Measurements from ENCODE around the gene HOPX. TPM values are rescaled to one million over a fixed set of nuclear protein-coding genes. Genes with fewer than 3 reads are reported as not detected.

HOPX gene
- total RNA-seq, 1 experiment from 2014 or later = not detected

- H3K36me3 ChIP-seq (ENCODE audit: insufficient read depth, low read length, poor library complexity, severe bottlenecking) = no peaks in the 10 kb centered on the region
- no peak overlapping the region for H3K4me3 ChIP-seq (ENCODE audit: low read depth, low read length, poor library complexity, severe bottlenecking)
- H3K4me1 ChIP-seq (ENCODE audit: insufficient read depth, low read length, poor library complexity, severe bottlenecking) = no peaks in the 10 kb centered on the region
- CTCF ChIA-PET = no interaction called here
- POLR2A ChIA-PET (ENCODE audit: low non-redundant PET) = no interaction called here
- H3K27me3 ChIP-seq (replicated peaks; ENCODE audit: insufficient read depth, low read depth, low read length, poor library complexity) = no peaks in the 10 kb centered on the region
- H3K9me3 ChIP-seq (ENCODE audit: low read depth, low read length, poor library complexity, severe bottlenecking) = no peaks in the 10 kb centered on the region
- TF ChIP-seq EZH2 (IDR thresholded peaks at IDR 0.05; ENCODE audit: borderline replicate concordance, low read depth, low read length, poor library complexity, severe bottlenecking) (no peak), CTCF (conservative IDR thresholded peaks at IDR 0.05; ENCODE audit: low read depth, low read length) (no peak)
- BruUV-seq (replicated peaks) = no TSS peak
- no peak overlapping the region for H3K27ac ChIP-seq (ENCODE audit: low read depth, low read length, poor library complexity, severe bottlenecking)
- intact Hi-C loops (cut with micrococcal nuclease; ENCODE audit: unreplicated experiment) = no loop called here
- DNase-seq (ENCODE audit: low spot score) = no peak
Measured at GRCh38 chr4:56627985-56628384, 53.1 kb downstream of the HOPX start.

- TF ChIP-seq EZH2 (IDR thresholded peaks at IDR 0.05; ENCODE audit: borderline replicate concordance, low read depth, low read length, poor library complexity, severe bottlenecking) (no peak), CTCF (conservative IDR thresholded peaks at IDR 0.05; ENCODE audit: low read depth, low read length) (no peak)
- CTCF ChIA-PET = no interaction called here
- BruUV-seq (replicated peaks) = no TSS peak
- H3K27ac ChIP-seq (ENCODE audit: low read depth, low read length, poor library complexity, severe bottlenecking) = no peak overlapping the region
- H3K9me3 ChIP-seq (ENCODE audit: low read depth, low read length, poor library complexity, severe bottlenecking) = no peaks in the 10 kb centered on the region
- intact Hi-C loops (cut with micrococcal nuclease; ENCODE audit: unreplicated experiment) = no loop called here
- no peak overlapping the region for H3K4me3 ChIP-seq (ENCODE audit: low read depth, low read length, poor library complexity, severe bottlenecking)
- no peaks in the 10 kb centered on the region for H3K36me3 ChIP-seq (ENCODE audit: insufficient read depth, low read length, poor library complexity, severe bottlenecking)
- H3K27me3 ChIP-seq (replicated peaks; ENCODE audit: insufficient read depth, low read depth, low read length, poor library complexity) = no peaks in the 10 kb centered on the region
- DNase-seq (ENCODE audit: low spot score) = no peak
- no peaks in the 10 kb centered on the region for H3K4me1 ChIP-seq (ENCODE audit: insufficient read depth, low read length, poor library complexity, severe bottlenecking)
- POLR2A ChIA-PET (ENCODE audit: low non-redundant PET) = no interaction called here
Measured at GRCh38 chr4:56627375-56627774, 53.7 kb downstream of the HOPX start.

- Histone ChIP-seq H3K4me1 (ENCODE audit: insufficient read depth, low read length, poor library complexity, severe bottlenecking) (no peaks in the 10 kb centered on the region), H3K27me3 (replicated peaks; ENCODE audit: insufficient read depth, low read depth, low read length, poor library complexity) (no peaks in the 10 kb centered on the region), H3K9me3 (ENCODE audit: low read depth, low read length, poor library complexity, severe bottlenecking) (no peaks in the 10 kb centered on the region), H3K27ac (ENCODE audit: low read depth, low read length, poor library complexity, severe bottlenecking) (no peak overlapping the region), H3K4me3 (ENCODE audit: low read depth, low read length, poor library complexity, severe bottlenecking) (no peak overlapping the region), H3K36me3 (ENCODE audit: insufficient read depth, low read length, poor library complexity, severe bottlenecking) (no peaks in the 10 kb centered on the region)
- BruUV-seq (replicated peaks) = no TSS peak
- ChIA-PET CTCF (no interaction called here), POLR2A (ENCODE audit: low non-redundant PET) (no interaction called here)
- DNase-seq (ENCODE audit: low spot score) = no peak
- no peak for TF ChIP-seq EZH2 (IDR thresholded peaks at IDR 0.05; ENCODE audit: borderline replicate concordance, low read depth, low read length, poor library complexity, severe bottlenecking)
- TF ChIP-seq CTCF (conservative IDR thresholded peaks at IDR 0.05; ENCODE audit: low read depth, low read length) = no peak
- intact Hi-C loops (cut with micrococcal nuclease; ENCODE audit: unreplicated experiment) = no loop called here
Measured at GRCh38 chr4:56626963-56627362, 54.1 kb downstream of the HOPX start.
